ENCODE data around the gene IL17F.
"Not testable (repeated sequence)": the region's sequence is repeated elsewhere in the genome, so short reads cannot be mapped to it uniquely, and the experiment has no call there.

Gene IL17F

GRCh38 chr6:52243282-52243893, 912 bp downstream of the IL17F start:
- no peak for DNase-seq

DNA sequence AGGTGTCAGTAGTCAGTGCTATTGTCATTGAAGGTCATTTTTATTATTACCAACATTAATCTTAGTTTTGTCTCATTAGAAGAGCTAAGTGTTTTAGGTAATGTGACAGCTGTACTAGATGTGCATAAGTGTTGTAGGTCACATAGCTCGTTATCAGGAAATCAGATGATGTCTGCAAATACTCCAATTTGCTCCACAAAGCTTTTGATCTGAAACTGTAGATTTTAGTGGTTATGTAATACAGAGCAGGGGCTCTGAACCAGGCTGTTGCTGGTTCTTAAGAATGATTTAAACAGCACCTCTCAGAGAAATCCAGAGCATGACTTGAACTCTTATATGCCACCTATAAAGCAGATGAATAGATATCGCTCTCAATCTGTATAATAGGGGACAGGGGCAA, 2.5 kb downstream of the IL17F start:
- DNase-seq, result no peak

DNA sequence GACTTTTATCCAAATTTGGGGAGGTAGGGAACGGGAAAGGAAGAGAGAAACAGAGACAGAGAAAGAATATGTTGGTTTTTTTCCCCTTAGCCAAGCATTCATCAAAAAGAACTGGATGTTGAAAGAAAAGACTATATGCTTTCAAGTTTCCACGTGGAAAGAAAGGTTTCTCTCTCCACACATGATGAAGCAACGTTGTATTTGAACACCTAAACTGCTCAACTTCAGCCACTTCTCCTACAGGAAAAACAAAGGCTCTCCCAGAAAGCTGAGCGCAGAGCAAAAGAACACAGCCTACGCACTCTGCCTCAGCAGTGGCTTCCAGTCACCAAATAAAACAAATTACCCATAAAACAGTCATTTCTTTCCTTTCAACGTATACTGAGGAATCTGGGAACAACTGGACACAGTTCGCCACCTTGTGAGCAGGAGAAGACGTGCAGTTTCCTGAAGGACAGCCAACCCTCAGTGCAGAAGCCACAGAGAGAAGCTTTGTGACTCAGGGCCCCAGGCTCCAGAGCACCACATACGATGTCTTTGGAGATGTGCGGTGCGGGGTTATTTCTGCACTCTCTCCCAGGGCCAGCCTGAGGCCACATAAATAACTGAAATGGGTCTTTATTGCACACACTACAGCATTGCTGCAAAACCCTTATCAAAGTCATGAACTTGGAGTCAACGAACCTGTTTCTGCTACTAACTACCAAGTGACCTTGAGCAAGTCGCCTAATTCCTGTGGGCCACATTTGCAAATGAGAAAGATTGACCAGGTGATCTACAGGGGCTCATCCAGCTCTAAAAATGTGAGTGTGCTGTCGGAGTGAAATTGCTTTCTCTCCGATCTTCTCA, 10.1 kb downstream of the IL17F start:
- no peak for DNase-seq

GRCh38 chr6:52233005-52233404, 11.3 kb downstream of the IL17F start:
- DNase-seq, result no peak

DNA sequence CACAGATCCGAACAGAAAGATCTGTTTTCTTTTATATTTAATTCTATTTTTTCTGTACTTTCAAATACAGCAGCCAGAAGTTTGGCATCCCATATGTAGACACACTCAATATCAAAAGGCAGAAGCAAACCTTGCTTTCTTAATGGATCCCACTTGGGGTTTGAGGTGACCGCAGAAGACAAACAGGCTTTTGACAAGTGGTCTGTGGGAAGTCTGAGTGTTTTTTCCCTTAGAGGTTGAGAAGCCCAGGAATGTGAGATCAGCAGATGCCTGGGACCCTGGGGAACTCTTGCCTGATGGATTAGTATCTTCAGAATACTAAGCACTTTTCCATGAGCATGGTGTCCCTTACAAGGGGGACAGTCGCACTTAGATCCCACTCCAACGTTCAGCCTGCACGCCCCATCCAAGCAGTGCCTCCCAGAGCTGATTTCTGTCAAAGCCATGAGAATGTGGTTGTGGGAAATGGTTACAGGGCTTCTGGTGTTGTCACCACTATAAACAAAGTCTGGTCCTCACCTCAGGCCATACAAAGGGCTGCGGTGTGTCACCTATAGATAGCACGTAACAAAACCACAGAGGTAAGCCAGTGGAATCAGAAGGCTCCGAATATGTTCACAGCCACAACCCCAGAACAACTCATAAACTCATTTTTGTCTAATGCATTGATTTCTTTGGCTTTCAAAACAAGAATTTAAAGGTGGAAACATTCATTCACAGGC, 12.7 kb downstream of the IL17F start:
- DNase-seq, result no peak

DNA sequence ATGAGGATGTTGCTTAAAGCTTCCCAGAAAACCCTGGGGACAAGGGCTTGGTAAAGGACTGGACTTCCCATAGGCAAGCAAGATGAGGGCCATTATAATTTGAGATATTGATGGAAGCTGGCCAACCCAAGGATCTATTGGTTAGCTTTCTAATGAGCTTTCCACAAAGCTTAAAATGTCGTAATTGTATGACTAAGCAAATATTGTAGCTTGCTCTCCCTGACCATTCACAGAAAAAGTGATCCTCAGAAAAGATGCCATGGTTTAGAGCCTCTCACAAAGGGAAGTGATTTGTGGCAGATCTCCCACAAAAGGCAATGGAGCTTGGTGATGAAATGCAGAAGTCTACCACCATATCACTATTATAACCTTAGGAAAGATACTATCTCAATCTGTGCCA, 13.6 kb downstream of the IL17F start:
- no peak for DNase-seq

DNA sequence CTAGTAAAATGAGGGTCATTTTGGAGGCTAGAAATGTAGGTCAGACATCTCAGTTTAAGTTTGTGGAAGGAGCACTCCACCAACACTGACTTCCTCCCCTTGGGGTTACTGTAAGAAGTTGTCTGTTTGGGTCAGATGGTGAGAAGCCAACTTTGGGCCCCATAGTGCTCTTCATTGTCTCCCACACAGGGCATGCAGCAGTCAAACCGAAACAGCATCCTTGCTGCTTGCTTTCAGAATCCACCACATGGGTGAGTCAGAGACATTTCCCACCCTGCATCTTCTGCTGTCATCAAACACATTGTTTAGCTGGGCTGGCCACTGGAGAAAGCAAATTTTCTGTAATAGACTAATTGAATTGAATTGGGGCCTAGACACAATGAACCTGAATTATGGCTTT, 16.8 kb downstream of the IL17F start:
- no peak for DNase-seq

DNA sequence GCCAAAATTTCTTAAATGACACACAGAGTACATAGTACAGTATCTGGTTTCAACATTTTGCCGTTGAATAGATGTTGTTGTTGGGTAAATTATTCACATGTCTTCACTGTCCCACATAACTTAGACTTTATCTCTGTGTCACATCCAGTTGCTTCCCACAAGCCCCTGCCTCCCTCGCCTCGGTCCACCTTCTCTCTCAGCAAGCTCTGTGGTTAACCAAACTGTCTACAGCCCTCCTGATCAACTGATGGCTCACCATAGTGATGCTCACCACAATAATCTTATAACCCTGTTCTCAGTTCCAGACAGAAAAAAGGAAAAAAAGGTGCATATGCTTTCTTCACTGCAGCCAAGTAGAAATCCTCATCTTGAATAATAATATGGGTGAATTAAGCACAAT, 23.0 kb downstream of the IL17F start:
- no peak for DNase-seq

DNA sequence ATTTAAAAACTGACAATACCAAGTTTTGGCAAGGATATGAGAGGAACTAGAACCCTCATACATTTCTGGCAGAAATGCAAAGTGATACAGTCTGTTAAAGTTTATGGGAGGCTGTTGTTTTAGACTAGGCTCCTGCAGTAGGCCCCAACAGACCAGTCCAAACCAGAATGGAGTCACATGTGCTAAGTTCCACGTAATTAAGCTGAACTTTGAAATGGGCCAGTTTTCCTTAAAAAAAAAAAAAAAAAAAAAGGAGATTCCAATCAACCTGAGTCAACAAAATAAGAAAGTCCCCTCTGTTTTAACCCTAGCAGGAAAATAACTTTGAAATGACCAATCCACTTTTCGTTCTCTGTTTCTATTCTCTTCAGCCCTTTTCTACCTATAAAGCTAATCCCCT, 26.5 kb downstream of the IL17F start:
- DNase-seq, result no peak

- DNase-seq, result no peak
Observed at GRCh38 chr6:52216932-52217575, 27.2 kb downstream of the IL17F start.

GRCh38 chr6:52215787-52216186, 28.5 kb downstream of the IL17F start:
- DNase-seq, result no peak

DNA sequence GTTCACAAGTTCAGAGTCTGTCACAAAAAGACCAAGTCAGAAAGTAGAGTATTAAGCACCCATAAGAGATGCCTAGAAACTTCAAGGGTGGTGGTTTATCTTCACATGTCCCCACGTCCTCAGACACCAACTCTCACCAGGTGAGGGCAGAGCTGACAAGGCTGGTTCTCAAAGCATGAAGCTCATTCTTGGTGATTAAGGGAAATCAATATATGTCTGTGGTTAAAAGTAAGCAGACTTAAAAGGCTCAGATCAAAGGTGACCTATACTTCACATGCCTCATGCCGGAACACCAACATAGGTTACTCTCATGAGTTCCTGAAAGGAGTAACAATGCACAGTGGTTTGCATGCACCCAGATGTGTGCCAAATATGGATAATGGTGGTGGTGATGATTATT, 31.2 kb downstream of the IL17F start:
- DNase-seq, result no peak

- no peak for DNase-seq
Observed at GRCh38 chr6:52210227-52210626, 34.1 kb downstream of the IL17F start.

GRCh38 chr6:52209770-52210169, 34.5 kb downstream of the IL17F start:
- no peak for DNase-seq

DNA sequence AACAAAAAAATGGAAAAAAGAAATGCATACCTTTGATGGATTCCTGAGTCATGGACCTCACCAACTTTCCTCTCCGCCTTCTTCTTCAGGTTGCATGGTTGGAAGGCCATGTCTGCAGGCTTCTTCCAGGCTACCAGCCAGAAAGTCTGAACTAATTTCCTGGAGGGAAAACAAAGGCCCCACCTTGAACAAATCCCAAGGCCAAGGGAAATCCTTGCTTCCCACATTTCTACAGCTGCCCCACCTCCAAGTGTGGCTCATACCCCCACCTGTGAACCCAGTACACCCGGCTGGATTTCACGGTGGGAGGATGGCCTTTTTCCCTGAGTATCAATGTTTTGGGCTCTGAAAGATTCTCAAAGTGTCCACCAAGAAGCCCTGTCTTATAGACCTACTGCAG, 35.7 kb downstream of the IL17F start:
- no peak for DNase-seq

GRCh38 chr6:52207066-52207465, 37.2 kb downstream of the IL17F start:
- no peak for DNase-seq

- DNase-seq, result no peak
Observed at GRCh38 chr6:52201493-52201892, 42.8 kb downstream of the IL17F start.

GRCh38 chr6:52201046-52201445, 43.3 kb downstream of the IL17F start:
- no peak for DNase-seq

DNA sequence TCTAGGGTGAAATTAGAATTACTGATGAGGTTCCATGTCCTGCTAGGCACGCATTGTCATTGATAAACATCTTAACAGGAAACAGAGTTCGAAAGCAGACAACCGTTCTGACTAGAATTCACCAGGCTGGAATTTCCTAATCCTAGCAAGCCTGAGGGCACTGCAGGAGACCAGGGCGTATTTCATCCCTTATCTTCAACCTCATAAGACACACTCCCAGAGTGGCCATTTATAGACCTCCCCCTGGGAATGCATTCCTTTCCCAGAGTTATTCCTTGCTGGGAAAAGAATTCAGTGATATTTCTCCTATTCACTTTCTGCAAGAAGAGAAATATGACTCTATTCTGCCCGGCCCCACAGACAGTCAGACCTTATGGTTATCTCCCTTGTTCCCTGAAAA, 44.2 kb downstream of the IL17F start:
- DNase-seq, result not testable (repeated sequence)

DNA sequence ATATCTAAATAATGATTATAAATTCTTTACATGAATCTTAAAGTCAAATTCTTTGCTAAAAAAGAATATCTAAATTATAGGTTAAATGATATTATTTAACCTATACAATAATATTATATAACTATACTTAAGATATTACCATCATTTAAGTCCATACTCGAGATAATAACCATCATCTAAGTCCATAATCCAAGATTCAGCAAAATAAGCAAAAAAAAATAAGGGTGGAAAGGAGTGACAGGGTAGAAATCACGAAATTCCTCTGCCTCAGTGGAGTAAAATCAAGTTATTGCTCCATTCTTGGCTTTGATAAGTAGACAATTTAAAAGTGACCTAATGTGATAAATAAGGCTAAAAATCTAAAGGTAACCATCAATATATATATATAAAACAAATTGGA, 48.4 kb downstream of the IL17F start:
- DNase-seq, result no peak

DNA sequence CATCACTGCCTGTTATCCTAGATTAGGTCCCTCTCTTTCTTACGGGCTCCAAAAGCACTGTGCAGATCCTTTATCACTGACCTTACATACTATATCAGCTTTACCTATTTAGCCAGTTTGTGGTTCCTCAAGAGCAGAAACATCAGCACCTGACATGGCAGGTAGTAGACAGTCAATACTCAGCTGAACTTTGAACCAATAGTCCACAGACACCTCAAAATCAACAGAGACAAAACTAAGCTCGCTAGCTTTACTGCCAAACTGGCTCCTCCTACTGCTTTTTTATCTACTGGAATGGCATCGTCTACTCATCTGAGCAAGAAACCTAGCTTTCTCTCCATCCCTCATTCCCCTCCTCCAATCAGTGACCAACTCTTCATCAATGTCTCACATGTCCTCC, 52.5 kb downstream of the IL17F start:
- no peak for DNase-seq

GRCh38 chr6:52190409-52190808, 53.9 kb downstream of the IL17F start:
- DNase-seq, result no peak

DNA sequence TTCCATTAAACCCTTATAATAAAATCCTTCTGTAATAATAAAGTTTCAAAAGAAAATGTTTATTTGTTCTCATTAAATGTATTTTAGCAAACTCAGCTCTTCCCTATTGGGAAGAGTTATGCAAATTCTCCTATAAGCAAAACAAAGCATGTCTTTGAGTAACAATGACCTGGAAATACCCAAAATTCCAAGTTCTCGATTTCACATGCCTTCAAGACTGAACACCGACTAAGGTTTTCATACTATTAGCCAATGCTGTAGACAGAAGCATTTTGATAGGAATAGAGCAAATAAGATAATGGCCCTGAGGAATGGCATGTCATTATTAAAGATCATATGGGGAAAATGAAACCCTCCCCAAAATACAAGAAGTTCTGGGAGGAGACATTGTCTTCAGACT, 54.3 kb downstream of the IL17F start:
- no peak for DNase-seq

- no peak for DNase-seq
Observed at GRCh38 chr6:52187098-52187497, 57.2 kb downstream of the IL17F start.

Measured in inflammatory macrophage treated with lipopolysaccharide for 4 hours (primary cell).